H1 (cell line): ENCODE results near the gene BNIP1. TPM values are rescaled to one million over a fixed set of nuclear protein-coding genes. Genes with fewer than 3 reads are reported as not detected.

Source experiments
- CTCF ChIA-PET: fragments of 300-600 bp; sonication (Branson Sonifier 250); formaldehyde crosslinking; loops from one replicate; lab custom pipeline; 2021; ENCODE audit not compliant: partially characterized antibody; lab: Charles Lee
- POLR2A ChIA-PET: fragments of 300-600 bp; sonication (Branson Sonifier 250); formaldehyde crosslinking; loops from one replicate; lab custom pipeline; 2021; ENCODE audit warnings: inconsistent platforms; ENCODE audit not compliant: partially characterized antibody; lab: Charles Lee
- DNase-seq, 2 experiments: peaks; one replicate each; pipeline versions ENCODE4 v3.0.0 to v3.0.0-alpha.2; 2010 to 2022; ENCODE audit warnings: low spot score in 2 of 2, low read depth in 1 of 2, mixed read lengths in 1 of 2
- FAIRE-seq: peaks from 2 replicates; lab custom pipeline; 2011; peaks lifted over from hg19 to GRCh38; lab: Jason Lieb, UNC
- H2AFZ ChIP-seq: 2 replicates; pipeline ENCODE4 v1.8.1; 2012; ENCODE audit warnings: low read length, inconsistent platforms
- H2AK5ac ChIP-seq: 2 replicates; pipeline ENCODE4 v1.6.1; 2013; ENCODE audit warnings: low read depth, low read length
- H2BK120ac ChIP-seq: replicated peaks from 2 replicates; pipeline ENCODE3; 2013; ENCODE audit warnings: low read depth, low read length, inconsistent platforms
- H2BK12ac ChIP-seq: 2 replicates; pipeline ENCODE4 v1.6.1; 2013; ENCODE audit warnings: low read depth, low read length
- H2BK15ac ChIP-seq: 2 replicates; pipeline ENCODE4 v1.6.1; 2013; ENCODE audit warnings: low read length
- H2BK20ac ChIP-seq: 2 replicates; pipeline ENCODE4 v1.6.1; 2013; ENCODE audit warnings: low read length
- H2BK5ac ChIP-seq: 2 replicates; pipeline ENCODE4 v1.6.1; 2013; ENCODE audit warnings: low read depth, low read length
- H3K14ac ChIP-seq: 2 replicates; pipeline ENCODE4 v1.6.1; 2013; ENCODE audit warnings: inconsistent platforms; ENCODE audit not compliant: insufficient read length
- H3K18ac ChIP-seq: 2 replicates; pipeline ENCODE4 v1.6.1; 2013; ENCODE audit warnings: low read length; ENCODE audit errors: extremely low read depth
- H3K23ac ChIP-seq: 2 replicates; pipeline ENCODE4 v1.6.1; 2013; ENCODE audit warnings: inconsistent platforms; ENCODE audit not compliant: insufficient read length
- H3K23me2 ChIP-seq: 2 replicates; pipeline ENCODE4 v1.6.1; 2013; ENCODE audit warnings: low read depth, low read length
- H3K27ac ChIP-seq: 2 replicates; pipeline ENCODE4 v1.6.1; 2011; ENCODE audit warnings: low read depth, low read length, inconsistent platforms
- H3K27me3 ChIP-seq, 4 experiments: replicated peaks in 1 of 4; 1 replicate in 1 of 4; 2 replicates in 3 of 4; pipeline versions ENCODE4 v1.6.1 to v1.8.1; 2011 to 2013; ENCODE audit warnings: low read length in 3 of 4, mild to moderate bottlenecking in 3 of 4, inconsistent platforms in 2 of 4, mixed read lengths in 2 of 4, moderate library complexity in 1 of 4; ENCODE audit not compliant: control insufficient read depth in 3 of 4, insufficient read depth in 3 of 4; ENCODE audit errors: extremely low read depth in 1 of 4
- H3K36me3 ChIP-seq, 4 experiments: 2 replicates each; pipeline versions ENCODE4 v1.6.1 to v1.8.1; 2011 to 2013; ENCODE audit warnings: mild to moderate bottlenecking in 4 of 4, low read length in 3 of 4, moderate library complexity in 2 of 4, control low read depth in 1 of 4, inconsistent platforms in 1 of 4; ENCODE audit not compliant: insufficient read depth in 4 of 4, control insufficient read depth in 2 of 4
- H3K4ac ChIP-seq: replicated peaks from 2 replicates; pipeline ENCODE3; 2013; ENCODE audit warnings: low read length, low read depth, mixed read lengths, inconsistent platforms; ENCODE audit not compliant: insufficient read length
- H3K4me1 ChIP-seq, 4 experiments: replicated peaks in 1 of 4; 1 replicate in 1 of 4; 2 replicates in 3 of 4; pipeline versions ENCODE4 v1.6.1 to v1.8.1; 2011 to 2013; ENCODE audit warnings: low read length in 3 of 4, inconsistent platforms in 2 of 4, mixed read lengths in 1 of 4; ENCODE audit not compliant: insufficient read depth in 4 of 4, control insufficient read depth in 3 of 4
- H3K4me2 ChIP-seq, 2 experiments: 2 replicates each; pipeline versions ENCODE4 v1.6.1 to v1.8.1; 2011 to 2013; ENCODE audit warnings: low read depth in 2 of 2, low read length in 2 of 2, control low read depth in 1 of 2, inconsistent platforms in 1 of 2, mild to moderate bottlenecking in 1 of 2; ENCODE audit not compliant: insufficient read depth in 1 of 2
- H3K4me3 ChIP-seq, 4 experiments: fragments of 200-600, 300-600 bp in 1 of 4; sonication (generic), shearing (Covaris generic), sonication (Bioruptor Twin) in 1 of 4; 2 replicates each; pipeline versions ENCODE4 v1.5.1 to v1.8.1; 2011 to 2016; ENCODE audit warnings: low read length in 4 of 4, low read depth in 3 of 4, control low read depth in 2 of 4, inconsistent platforms in 2 of 4, mild to moderate bottlenecking in 2 of 4, mixed read lengths in 1 of 4, moderate library complexity in 1 of 4; ENCODE audit not compliant: insufficient read depth in 2 of 4; ENCODE audit errors: extremely low read depth in 1 of 4
- H3K56ac ChIP-seq: replicated peaks from 2 replicates; pipeline ENCODE3; 2013; ENCODE audit warnings: low read depth, mild to moderate bottlenecking, mixed read lengths, low read length, inconsistent platforms; ENCODE audit not compliant: insufficient read length
- H3K79me1 ChIP-seq: 2 replicates; pipeline ENCODE4 v1.6.1; 2013; ENCODE audit warnings: low read depth, low read length, control low read depth
- H3K79me2 ChIP-seq, 2 experiments: 2 replicates each; pipeline versions ENCODE4 v1.6.1 to v1.8.1; 2012 to 2013; ENCODE audit warnings: low read length in 2 of 2, mild to moderate bottlenecking in 2 of 2, inconsistent platforms in 1 of 2; ENCODE audit not compliant: insufficient read depth in 2 of 2, control insufficient read depth in 1 of 2
- H3K9ac ChIP-seq, 4 experiments: replicated peaks in 1 of 4; 1 replicate in 1 of 4; 2 replicates in 3 of 4; pipeline versions ENCODE4 v1.6.1 to v1.8.1; 2011 to 2013; ENCODE audit warnings: low read depth in 3 of 4, low read length in 3 of 4, control low read depth in 2 of 4, mild to moderate bottlenecking in 2 of 4, moderate library complexity in 2 of 4, inconsistent platforms in 1 of 4; ENCODE audit errors: extremely low read depth in 1 of 4
- H3K9me3 ChIP-seq, 2 experiments: 2 replicates each; pipeline versions ENCODE4 v1.6.1 to v1.8.1; 2012 to 2013; ENCODE audit warnings: mild to moderate bottlenecking in 2 of 2, moderate library complexity in 2 of 2, control low read depth in 1 of 2, inconsistent platforms in 1 of 2, low read depth in 1 of 2, low read length in 1 of 2, mixed read lengths in 1 of 2; ENCODE audit not compliant: insufficient read depth in 2 of 2
- H4K20me1 ChIP-seq, 2 experiments: replicated peaks in 1 of 2; 2 replicates each; pipeline versions ENCODE3 to v1.8.1; 2011 to 2013; ENCODE audit warnings: inconsistent platforms in 2 of 2, low read length in 2 of 2, mild to moderate bottlenecking in 1 of 2; ENCODE audit not compliant: insufficient read depth in 2 of 2, control insufficient read depth in 1 of 2
- H4K5ac ChIP-seq: 2 replicates; pipeline ENCODE4 v1.6.1; 2013; ENCODE audit warnings: low read length, low read depth, mixed read lengths, inconsistent platforms; ENCODE audit not compliant: insufficient read length
- H4K8ac ChIP-seq: 2 replicates; pipeline ENCODE4 v1.8.0; 2013; ENCODE audit warnings: mild to moderate bottlenecking, moderate library complexity, low read length, inconsistent platforms; ENCODE audit not compliant: insufficient read depth; ENCODE audit errors: extremely low read depth
- H4K91ac ChIP-seq: replicated peaks from 2 replicates; pipeline ENCODE3; 2013; ENCODE audit warnings: low read length, mixed read lengths, inconsistent platforms; ENCODE audit not compliant: insufficient read length
- CBX5 ChIP-seq: fragments of 300-800, 300-1000 bp; sonication (generic); IDR thresholded peaks from 2 replicates; pipeline ENCODE4 v1.7.1; 2016; ENCODE audit warnings: antibody characterized with exemption, low read length, low read depth
- CEBPB ChIP-seq: IDR thresholded peaks from 2 replicates; pipeline ENCODE4 v1.6.1; 2012; ENCODE audit warnings: low read depth, low read length
- CHD1 ChIP-seq: IDR thresholded peaks from 2 replicates; pipeline ENCODE4 v1.6.1; 2012; ENCODE audit warnings: low read depth, low read length, improper control_type of control experiment
- CREB1 ChIP-seq: IDR thresholded peaks from 2 replicates; pipeline ENCODE4 v1.6.1; 2012; ENCODE audit warnings: inconsistent platforms
- CTBP2 ChIP-seq: IDR thresholded peaks from 2 replicates; pipeline ENCODE4 v1.7.0; 2011; ENCODE audit warnings: borderline replicate concordance, mild to moderate bottlenecking, moderate library complexity, mixed read lengths, low read length; ENCODE audit not compliant: insufficient read depth, insufficient read length
- KDM1A ChIP-seq: fragments of 200-600, 300-600 bp; sonication (generic); IDR thresholded peaks from 2 replicates; pipeline ENCODE4 v1.7.1; 2016; ENCODE audit warnings: mild to moderate bottlenecking, low read length, borderline replicate concordance
- KDM4A ChIP-seq: IDR thresholded peaks from one replicate; pipeline ENCODE4 v1.7.1; 2012; ENCODE audit warnings: low read depth, mild to moderate bottlenecking, moderate library complexity, low read length, inconsistent platforms; ENCODE audit not compliant: severe bottlenecking
- SIN3A ChIP-seq, 2 experiments: IDR thresholded peaks in 1 of 2; conservative IDR thresholded peaks in 1 of 2; 2 replicates each; pipeline ENCODE4 v1.6.1; 2011 to 2012; ENCODE audit warnings: low read length in 2 of 2, improper control_type of control experiment in 1 of 2, low read depth in 1 of 2, mild to moderate bottlenecking in 1 of 2
- TBP ChIP-seq: IDR thresholded peaks from 2 replicates; pipeline ENCODE4 v1.6.1; 2011; ENCODE audit warnings: low read depth, low read length, improper control_type of control experiment
- TCF12 ChIP-seq: IDR thresholded peaks from 2 replicates; pipeline ENCODE4 v1.6.1; 2011; ENCODE audit warnings: low read depth, mild to moderate bottlenecking, low read length
- TEAD4 ChIP-seq: IDR thresholded peaks from 2 replicates; pipeline ENCODE4 v1.6.1; 2012; ENCODE audit warnings: low read depth, low read length, inconsistent platforms, mixed read lengths
- USF2 ChIP-seq: IDR thresholded peaks from 2 replicates; pipeline ENCODE4 v1.6.1; 2011; ENCODE audit warnings: low read length, improper control_type of control experiment
- YY1 ChIP-seq: IDR thresholded peaks from 2 replicates; pipeline ENCODE4 v1.6.1; 2011; ENCODE audit warnings: low read depth, mild to moderate bottlenecking, low read length
- WGBS, 2 experiments: shearing (Covaris generic) in 1 of 2; methylation state at CpG; one replicate each; pipeline versions ENCODE4 v1.1.6 to v1.1.7; 2013 to 2015; ENCODE audit warnings: low lambda C conversion rate in 2 of 2, mixed read lengths in 2 of 2, inconsistent platforms in 1 of 2, low coverage in 1 of 2, missing lambda C conversion rate in 1 of 2; ENCODE audit not compliant: insufficient replicate concordance in 2 of 2, insufficient coverage in 1 of 2, insufficient read length in 1 of 2; ENCODE audit errors: extremely low coverage in 1 of 2, missing lambda C conversion rate in 1 of 2; 5-methylcytosine and 5-hydroxymethylcytosine counted together
- polyA plus RNA-seq, 7 experiments: library from polyadenylated mRNA; depleted of rRNA in 3 of 7; stranded (reverse) in 5 of 7; unstranded in 2 of 7; fragments of >200 nt in 5 of 7; fragments of 200-250 nt in 2 of 7; gene quantifications; 1 replicate in 5 of 7; 2 replicates in 1 of 7; 4 replicates in 1 of 7; pipeline versions ENCODE4 v1.2.1 to v1.2.3, GENCODE V29; 2011 to 2013; ENCODE audit warnings: missing spikeins in 2 of 7, mixed read lengths in 2 of 7
- total RNA-seq: library from RNA; stranded (reverse); fragmentation: NEBNext Ultra II Directional; extraction: Animal tissue kit (Norgen Biotek cat#: 25700); gene quantifications from 2 replicates; pipeline ENCODE4 v1.2.1, GENCODE V29; 2021

The BNIP1 gene
- total and polyA plus RNA-seq, 2 of the 8 experiments (the other 6 are each of a cell fraction or from before 2014, with no cell fraction given): 13.5 to 14.7 TPM

GRCh38 chr5:173211284-173211683 lies 67.0 kb downstream of the BNIP1 start:
- H3K9ac ChIP-seq: no peak overlapping the region
- H3K36me3 ChIP-seq: no peaks in the 10 kb centered on the region
- no peak overlapping the region for H4K5ac ChIP-seq
- FAIRE-seq: no peak
- no peak overlapping the region for H2BK20ac ChIP-seq
- H4K8ac ChIP-seq: no peak overlapping the region
- no peak overlapping the region for H2BK5ac ChIP-seq
- ChIA-PET POLR2A (no interaction called here), CTCF (interaction anchor here (1.1 kb wide), 1 partner anchor 48 kb away, joined by 3 read pairs; no protein-coding TSS in a partner anchor)
- H2AFZ ChIP-seq: no peak overlapping the region
- no peaks in the 10 kb centered on the region for H3K23me2 ChIP-seq
- no peak overlapping the region for H2BK12ac ChIP-seq
- TF ChIP-seq TBP (no peak), USF2 (no peak), TEAD4 (no peak), KDM4A (no peak), KDM1A (no peak), YY1 (no peak), CHD1 (no peak), CEBPB (no peak), CTBP2 (no peak), CREB1 (no peak), SIN3A (conservative IDR thresholded peaks at IDR 0.05 in 1 of 2, IDR thresholded peaks at IDR 0.05 in 1 of 2; ENCODE audit: low read depth in 1 of 2, low read length in 2 of 2) (no peak), CBX5 (no peak), TCF12 (no peak)
- no peak overlapping the region for H3K4ac ChIP-seq
- H4K91ac ChIP-seq: no peak overlapping the region
- H3K27ac ChIP-seq: no peak overlapping the region
- H3K4me2 ChIP-seq: no peak overlapping the region
- DNase-seq: no peak
- H3K4me3 ChIP-seq: no peak overlapping the region
- peaks cover 0 to 3% of the 10 kb centered on the region in 2 experiments; a peak in 1 of 4 replicates for H3K9me3 ChIP-seq
- no peaks in the 10 kb centered on the region for H3K79me2 ChIP-seq
- 96% methylated on average over 6 of the region's 6 CpGs; no CpG with 5 or more reads in 1 of the 2 experiments for WGBS, 2 experiments
- no peak overlapping the region for H3K56ac ChIP-seq
- no peaks in the 10 kb centered on the region for H3K4me1 ChIP-seq
- no peak overlapping the region for H3K18ac ChIP-seq
- H4K20me1 ChIP-seq: no peaks in the 10 kb centered on the region
- no peaks in the 10 kb centered on the region; a peak in 1 of 7 replicates for H3K27me3 ChIP-seq
- no peak overlapping the region for H2BK120ac ChIP-seq
- H3K14ac ChIP-seq: no peak overlapping the region
- H3K79me1 ChIP-seq: no peaks in the 10 kb centered on the region
- no peak overlapping the region for H2AK5ac ChIP-seq
- H3K23ac ChIP-seq: no peak overlapping the region
- no peak overlapping the region for H2BK15ac ChIP-seq
